Measurements from ENCODE around the gene TMEM52. TPM values are rescaled to one million over a fixed set of nuclear protein-coding genes. Genes with fewer than 3 reads are reported as not detected.

Gene TMEM52
- polyA plus RNA-seq, 1 donor from 2014 or later = 0.89 TPM

GRCh38 chr1:1947493-1947892, 28.4 kb upstream of the TMEM52 start:
- H2AFZ ChIP-seq (ENCODE audit: low read depth, low read length) = no peak overlapping the region
- no peak overlapping the region for H3K4me3 ChIP-seq (ENCODE audit: low read length)
- no peak overlapping the region for H3K9ac ChIP-seq (ENCODE audit: low read length)
- no peaks in the 10 kb centered on the region for H3K36me3 ChIP-seq (ENCODE audit: insufficient read depth, low read length)
- no peaks in the 10 kb centered on the region for H3K9me3 ChIP-seq (ENCODE audit: low read length)
- no peaks in the 10 kb centered on the region for H3F3A ChIP-seq (ENCODE audit: insufficient read depth, low read length, poor library complexity, severe bottlenecking)
- no peak overlapping the region for H3K4me2 ChIP-seq (ENCODE audit: low read length)
- H3K79me2 ChIP-seq (replicated peaks; ENCODE audit: insufficient read depth, low read length) = no peaks in the 10 kb centered on the region
- H4K20me1 ChIP-seq (ENCODE audit: insufficient read depth) = no peaks in the 10 kb centered on the region
- no peak for TF ChIP-seq EZH2 (IDR thresholded peaks at IDR 0.05; ENCODE audit: borderline replicate concordance, insufficient read depth, low read length, poor library complexity, severe bottlenecking)
- no peak for TF ChIP-seq MXI1 (conservative IDR thresholded peaks at IDR 0.05; ENCODE audit: poor library complexity, severe bottlenecking)
- TF ChIP-seq EP300 (conservative IDR thresholded peaks at IDR 0.05; ENCODE audit: poor library complexity, severe bottlenecking) = no peak
- no peak for TF ChIP-seq SMC3 (conservative IDR thresholded peaks at IDR 0.05; ENCODE audit: poor library complexity)
- TF ChIP-seq TAF1 (IDR thresholded peaks at IDR 0.05; ENCODE audit: low read depth) = no peak
- TF ChIP-seq CTCF (IDR thresholded peaks at IDR 0.05; ENCODE audit: poor library complexity, severe bottlenecking) = no peak
- no peak for TF ChIP-seq RAD21 (conservative IDR thresholded peaks at IDR 0.05)
- TF ChIP-seq REST (IDR thresholded peaks at IDR 0.05; ENCODE audit: borderline replicate concordance) = no peak
- TF ChIP-seq POLR2AphosphoS5 (IDR thresholded peaks at IDR 0.05) = no peak
- no peaks in the 10 kb centered on the region for H3K27me3 ChIP-seq (ENCODE audit: insufficient read depth, low read depth, low read length)
- no peaks in the 10 kb centered on the region for H3K9me2 ChIP-seq (ENCODE audit: insufficient read depth, low read length)
- no peak overlapping the region for H3K27ac ChIP-seq (ENCODE audit: low read length)

- Histone ChIP-seq H3F3A (ENCODE audit: insufficient read depth, low read length, poor library complexity, severe bottlenecking) (no peaks in the 10 kb centered on the region), H3K27ac (ENCODE audit: low read length) (no peak overlapping the region), H3K9me3 (ENCODE audit: low read length) (no peaks in the 10 kb centered on the region), H3K36me3 (ENCODE audit: insufficient read depth, low read length) (no peaks in the 10 kb centered on the region), H3K9ac (ENCODE audit: low read length) (no peak overlapping the region), H3K4me2 (ENCODE audit: low read length) (no peak overlapping the region), H4K20me1 (ENCODE audit: insufficient read depth) (no peaks in the 10 kb centered on the region), H3K9me2 (ENCODE audit: insufficient read depth, low read length) (no peaks in the 10 kb centered on the region), H3K27me3 (ENCODE audit: insufficient read depth, low read depth, low read length) (no peaks in the 10 kb centered on the region), H3K4me3 (ENCODE audit: low read length) (no peak overlapping the region), H3K79me2 (replicated peaks; ENCODE audit: insufficient read depth, low read length) (no peaks in the 10 kb centered on the region), H2AFZ (ENCODE audit: low read depth, low read length) (no peak overlapping the region)
- TF ChIP-seq REST (IDR thresholded peaks at IDR 0.05; ENCODE audit: borderline replicate concordance) (no peak), EZH2 (IDR thresholded peaks at IDR 0.05; ENCODE audit: borderline replicate concordance, insufficient read depth, low read length, poor library complexity, severe bottlenecking) (no peak), SMC3 (conservative IDR thresholded peaks at IDR 0.05; ENCODE audit: poor library complexity) (no peak), CTCF (IDR thresholded peaks at IDR 0.05; ENCODE audit: poor library complexity, severe bottlenecking) (no peak), EP300 (conservative IDR thresholded peaks at IDR 0.05; ENCODE audit: poor library complexity, severe bottlenecking) (no peak), RAD21 (conservative IDR thresholded peaks at IDR 0.05) (no peak), POLR2AphosphoS5 (IDR thresholded peaks at IDR 0.05) (no peak), MXI1 (conservative IDR thresholded peaks at IDR 0.05; ENCODE audit: poor library complexity, severe bottlenecking) (no peak), TAF1 (IDR thresholded peaks at IDR 0.05; ENCODE audit: low read depth) (no peak)
Observed at GRCh38 chr1:1946540-1946939, 27.5 kb upstream of the TMEM52 start.
